ENCODE measurements around the gene DDAH1.

The DDAH1 gene

GRCh38 chr1:85387781-85388180 lies 77.2 kb downstream of the DDAH1 start:
- ChIA-PET CTCF (no interaction called here), POLR2A (no interaction called here)
- no peak for DNase-seq (ENCODE audit: low read depth, low spot score)
- H3K4me3 ChIP-seq (ENCODE audit: low read depth, low read length), result no peak overlapping the region
- no peak for TF ChIP-seq CTCF (IDR thresholded peaks at IDR 0.05; ENCODE audit: insufficient read depth, low read length, missing control alignments)

GRCh38 chr1:85386068-85386722 lies 78.8 kb downstream of the DDAH1 start:
- no peak for TF ChIP-seq CTCF (IDR thresholded peaks at IDR 0.05; ENCODE audit: insufficient read depth, low read length, missing control alignments)
- no peak overlapping the region for H3K4me3 ChIP-seq (ENCODE audit: low read depth, low read length)
- POLR2A ChIA-PET, result no interaction called here
- no peak for DNase-seq (ENCODE audit: low read depth, low spot score)
- CTCF ChIA-PET, result no interaction called here

- TF ChIP-seq CTCF (IDR thresholded peaks at IDR 0.05; ENCODE audit: insufficient read depth, low read length, missing control alignments), result no peak
- POLR2A ChIA-PET, result no interaction called here
- CTCF ChIA-PET, result interaction anchor here (1.1 to 1.5 kb wide), 4 partner anchors 9 to 120 kb away, joined by 3 to 4 read pairs (median 4); partner anchors contain the start of gene C1orf52
- DNase-seq (ENCODE audit: low read depth, low spot score), result no peak
- H3K4me3 ChIP-seq (ENCODE audit: low read depth, low read length), result no peak overlapping the region
Measured at GRCh38 chr1:85379203-85380136, 85.5 kb downstream of the DDAH1 start.

- ChIA-PET CTCF (interaction anchor here (1.1 to 1.5 kb wide), 3 partner anchors 8 to 119 kb away, joined by 3 to 4 read pairs (median 3); partner anchors contain the start of gene C1orf52), POLR2A (no interaction called here)
- no peak for TF ChIP-seq CTCF (IDR thresholded peaks at IDR 0.05; ENCODE audit: insufficient read depth, low read length, missing control alignments)
- no peak overlapping the region for H3K4me3 ChIP-seq (ENCODE audit: low read depth, low read length)
- no peak for DNase-seq (ENCODE audit: low read depth, low spot score)
Measured at GRCh38 chr1:85378534-85378933, 86.4 kb downstream of the DDAH1 start.

- no peak for TF ChIP-seq CTCF (IDR thresholded peaks at IDR 0.05; ENCODE audit: insufficient read depth, low read length, missing control alignments)
- POLR2A ChIA-PET, result no interaction called here
- CTCF ChIA-PET, result interaction anchor here (1.5 kb wide), 1 partner anchor 68 kb away, joined by 6 read pairs; no protein-coding TSS in a partner anchor
- no peak for DNase-seq (ENCODE audit: low read depth, low spot score)
- no peak overlapping the region for H3K4me3 ChIP-seq (ENCODE audit: low read depth, low read length)
Measured at GRCh38 chr1:85376356-85376755, 88.6 kb downstream of the DDAH1 start.

GRCh38 chr1:85375493-85375892 lies 89.5 kb downstream of the DDAH1 start:
- ChIA-PET CTCF (no interaction called here), POLR2A (no interaction called here)
- H3K4me3 ChIP-seq (ENCODE audit: low read depth, low read length), result no peak overlapping the region
- no peak for TF ChIP-seq CTCF (IDR thresholded peaks at IDR 0.05; ENCODE audit: insufficient read depth, low read length, missing control alignments)
- DNase-seq (ENCODE audit: low read depth, low spot score), result no peak
